Measurements from ENCODE around the gene GPSM1.

GPSM1 gene

GRCh38 chr9:136363949-136364748 is 36.8 kb downstream of the GPSM1 start:
- no peak for DNase-seq

- DNase-seq = no peak
These were observed 37.8 kb downstream of the GPSM1 start for GRCh38 chr9:136364942-136365774.

- no peak for DNase-seq
These were observed 38.5 kb downstream of the GPSM1 start for GRCh38 chr9:136365775-136366222.

- no peak for DNase-seq
These were observed 39.5 kb downstream of the GPSM1 start for GRCh38 chr9:136366826-136367225.

- DNase-seq = no peak
These were observed 40.2 kb downstream of the GPSM1 start for GRCh38 chr9:136367296-136368145.

GRCh38 chr9:136368190-136368589 is 40.9 kb downstream of the GPSM1 start:
- DNase-seq = no peak

- no peak for DNase-seq
These were observed 42.7 kb downstream of the GPSM1 start for GRCh38 chr9:136370037-136370436.

- DNase-seq = no peak
These were observed 43.6 kb downstream of the GPSM1 start for GRCh38 chr9:136370687-136371532.

GRCh38 chr9:136371533-136371880 is 44.2 kb downstream of the GPSM1 start:
- no peak for DNase-seq

- DNase-seq = no peak
These were observed 44.7 kb downstream of the GPSM1 start for GRCh38 chr9:136372006-136372405.

GRCh38 chr9:136372561-136373299 is 45.4 kb downstream of the GPSM1 start:
- DNase-seq = no peak

GRCh38 chr9:136373300-136374182 is 46.2 kb downstream of the GPSM1 start, which contains the start of gene CARD9:
Gene CARD9, minus strand, starts transcription at chr9:136373669. Its CDS starts 1,591 bp downstream, at chr9:136372078.
- DNase-seq = no peak

- DNase-seq = no peak
These were observed 46.8 kb downstream of the GPSM1 start for GRCh38 chr9:136374183-136374575.

GRCh38 chr9:136375096-136375495 is 47.8 kb downstream of the GPSM1 start:
- DNase-seq = no peak

- DNase-seq = no peak
These were observed 49.1 kb downstream of the GPSM1 start for GRCh38 chr9:136376457-136376856.

- no peak for DNase-seq
These were observed 50.2 kb downstream of the GPSM1 start for GRCh38 chr9:136377341-136378169.

GRCh38 chr9:136378170-136379002 is 51.0 kb downstream of the GPSM1 start:
- DNase-seq = no peak

GRCh38 chr9:136379003-136379287 is 51.6 kb downstream of the GPSM1 start:
- DNase-seq = no peak

GRCh38 chr9:136379401-136379800 is 52.1 kb downstream of the GPSM1 start:
- no peak for DNase-seq

All from NCI-H1105 (cell line).